ENCODE measurements around the gene ABCG1. TPM values are rescaled to one million over a fixed set of nuclear protein-coding genes. Genes with fewer than 3 reads are reported as not detected.

The ABCG1 gene
- total and polyA plus RNA-seq, 2 of the 4 experiments (the other 2 are of a cell fraction): 0.19 to 0.36 TPM

- 88% methylated on average over 11 of the region's 18 CpGs; no CpG with 5 or more reads in 1 of the 2 experiments for WGBS, 2 experiments (ENCODE audit: extremely low coverage in 2 of 2, insufficient read length in 1 of 2)
- no peak overlapping the region for H2AK5ac ChIP-seq (ENCODE audit: low read depth, low read length)
- H4K8ac ChIP-seq (ENCODE audit: low read depth in 2 of 2, low read length in 2 of 2): no peak overlapping the region
- H3K4ac ChIP-seq (ENCODE audit: low read depth, low read length): no peak overlapping the region
- no peak overlapping the region for H4K91ac ChIP-seq (ENCODE audit: insufficient read depth, low read depth, low read length)
- no peak overlapping the region for H3K27ac ChIP-seq (ENCODE audit: insufficient read depth, low read length)
- no peak overlapping the region for H2BK5ac ChIP-seq (ENCODE audit: low read depth, low read length, poor library complexity, severe bottlenecking)
- H2BK20ac ChIP-seq (ENCODE audit: low read depth, low read length): no peak overlapping the region
- H3K9me1 ChIP-seq (ENCODE audit: insufficient read depth, low read length): peaks cover 6% of the 10 kb centered on the region
- BruUV-seq (replicated peaks): no TSS peak
- CTCF ChIA-PET: no interaction called here
- H3K14ac ChIP-seq (replicated peaks; ENCODE audit: low read depth, low read length): no peak overlapping the region
- no peaks in the 10 kb centered on the region for H3K79me1 ChIP-seq (ENCODE audit: low read depth in 1 of 2, low read length in 2 of 2)
- no peak for DNase-seq
- in situ Hi-C loops (cut with MboI; ENCODE audit: low sequenced_read_pairs) (no loop called here), dilution Hi-C loops (cut with HindIII; ENCODE audit: low sequenced_read_pairs, unreplicated experiment) (no loop called here), intact Hi-C loops (cut with micrococcal nuclease) (no loop called here)
- H3K4me2 ChIP-seq (ENCODE audit: low read depth, low read length): no peak overlapping the region
- H2AK9ac ChIP-seq (replicated peaks; ENCODE audit: low read depth, low read length, poor library complexity): no peak overlapping the region
- H2BK120ac ChIP-seq (ENCODE audit: low read depth, low read length): no peak overlapping the region
- no peaks in the 10 kb centered on the region for H3K27me3 ChIP-seq (ENCODE audit: control insufficient read depth, insufficient read depth, low read length)
- H4K5ac ChIP-seq (ENCODE audit: low read depth, low read length): no peak overlapping the region
- H3K9ac ChIP-seq (ENCODE audit: low read depth, low read length): no peak overlapping the region
- peaks cover 2% of the 10 kb centered on the region; the same call in 1 of the 2 replicates for H3K9me3 ChIP-seq (ENCODE audit: control insufficient read depth, insufficient read depth, low read length)
- no peak overlapping the region for H2AFZ ChIP-seq (replicated peaks; ENCODE audit: low read length, poor library complexity)
- H3K18ac ChIP-seq (ENCODE audit: low read depth, low read length): no peak overlapping the region
- no peak overlapping the region for H3K23ac ChIP-seq (ENCODE audit: low read depth, low read length)
- H4K20me1 ChIP-seq (ENCODE audit: insufficient read depth, low read length): no peaks in the 10 kb centered on the region; the same call in 1 of the 2 replicates
- H2BK15ac ChIP-seq (ENCODE audit: low read depth, low read length): no peak overlapping the region
- peaks cover 2% of the 10 kb centered on the region; the same call in 1 of the 2 replicates for H3K4me1 ChIP-seq (ENCODE audit: control insufficient read depth, insufficient read depth, low read length)
- no peak overlapping the region for H3K4me3 ChIP-seq (ENCODE audit: insufficient read depth, low read depth, low read length)
- POLR2A ChIA-PET (ENCODE audit: unreplicated experiment): no interaction called here
- peaks cover 26% of the 10 kb centered on the region; the same call in 1 of the 2 replicates for H3K36me3 ChIP-seq (ENCODE audit: control insufficient read depth, insufficient read depth, low read length)
- no peak overlapping the region for H3K56ac ChIP-seq (ENCODE audit: extremely low read depth, insufficient read depth, low read length)
- ATAC-seq (ENCODE audit: low read depth): no peak
- TF ChIP-seq RCOR1 (IDR thresholded peaks at IDR 0.05; ENCODE audit: insufficient replicate concordance, low read length) (no peak), RFX5 (IDR thresholded peaks at IDR 0.05; ENCODE audit: low read depth, low read length) (no peak), ELK1 (IDR thresholded peaks at IDR 0.05; ENCODE audit: borderline replicate concordance, low read depth, low read length) (no peak), MAZ (IDR thresholded peaks at IDR 0.05; ENCODE audit: borderline replicate concordance, low read depth, low read length) (no peak), MAFK (IDR thresholded peaks at IDR 0.05; ENCODE audit: low read depth, low read length) (no peak), MXI1 (IDR thresholded peaks at IDR 0.05; ENCODE audit: borderline replicate concordance, low read depth, low read length) (no peak), NFE2L2 (IDR thresholded peaks at IDR 0.05; ENCODE audit: low read depth, low read length) (no peak), BHLHE40 (IDR thresholded peaks at IDR 0.05; ENCODE audit: low read depth, low read length) (no peak), CHD1 (IDR thresholded peaks at IDR 0.05; ENCODE audit: low read depth, low read length) (no peak)
- TF ChIP-seq, protein P1, sequence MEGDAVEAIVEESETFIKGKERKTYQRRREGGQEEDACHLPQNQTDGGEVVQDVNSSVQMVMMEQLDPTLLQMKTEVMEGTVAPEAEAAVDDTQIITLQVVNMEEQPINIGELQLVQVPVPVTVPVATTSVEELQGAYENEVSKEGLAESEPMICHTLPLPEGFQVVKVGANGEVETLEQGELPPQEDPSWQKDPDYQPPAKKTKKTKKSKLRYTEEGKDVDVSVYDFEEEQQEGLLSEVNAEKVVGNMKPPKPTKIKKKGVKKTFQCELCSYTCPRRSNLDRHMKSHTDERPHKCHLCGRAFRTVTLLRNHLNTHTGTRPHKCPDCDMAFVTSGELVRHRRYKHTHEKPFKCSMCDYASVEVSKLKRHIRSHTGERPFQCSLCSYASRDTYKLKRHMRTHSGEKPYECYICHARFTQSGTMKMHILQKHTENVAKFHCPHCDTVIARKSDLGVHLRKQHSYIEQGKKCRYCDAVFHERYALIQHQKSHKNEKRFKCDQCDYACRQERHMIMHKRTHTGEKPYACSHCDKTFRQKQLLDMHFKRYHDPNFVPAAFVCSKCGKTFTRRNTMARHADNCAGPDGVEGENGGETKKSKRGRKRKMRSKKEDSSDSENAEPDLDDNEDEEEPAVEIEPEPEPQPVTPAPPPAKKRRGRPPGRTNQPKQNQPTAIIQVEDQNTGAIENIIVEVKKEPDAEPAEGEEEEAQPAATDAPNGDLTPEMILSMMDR (conservative IDR thresholded peaks at IDR 0.05; ENCODE audit: low read depth, low read length): no peak
Observed at GRCh38 chr21:42289926-42290325, 71.0 kb downstream of the ABCG1 start.
